ENCODE measurements around the gene NBAS.
"Not testable (repeated sequence)": the region's sequence is repeated elsewhere in the genome, so short reads cannot be mapped to it uniquely, and the experiment has no call there.

NBAS gene

GRCh38 chr2:15262792-15263191 lies 298.3 kb downstream of the NBAS start:
- DNase-seq (ENCODE audit: low read depth) = no peak

GRCh38 chr2:15260835-15261234 lies 300.3 kb downstream of the NBAS start:
- DNase-seq (ENCODE audit: low read depth) = no peak

- no peak for DNase-seq (ENCODE audit: low read depth)
Observed at GRCh38 chr2:15260196-15260595, 300.9 kb downstream of the NBAS start.

GRCh38 chr2:15259356-15259756 lies 301.8 kb downstream of the NBAS start:
- DNase-seq (ENCODE audit: low read depth) = no peak

- not testable (repeated sequence) for DNase-seq (ENCODE audit: low read depth)
Observed at GRCh38 chr2:15258385-15258784, 302.7 kb downstream of the NBAS start.

- DNase-seq (ENCODE audit: low read depth) = no peak
Observed at GRCh38 chr2:15253835-15254286, 307.3 kb downstream of the NBAS start.

- no peak for DNase-seq (ENCODE audit: low read depth)
Observed at GRCh38 chr2:15253247-15253646, 307.9 kb downstream of the NBAS start.

- DNase-seq (ENCODE audit: low read depth) = no peak
Observed at GRCh38 chr2:15251753-15252152, 309.4 kb downstream of the NBAS start.

- DNase-seq (ENCODE audit: low read depth) = not testable (repeated sequence)
Observed at GRCh38 chr2:15250946-15251345, 310.2 kb downstream of the NBAS start.

- DNase-seq (ENCODE audit: low read depth) = no peak
Observed at GRCh38 chr2:15246870-15247269, 314.3 kb downstream of the NBAS start.

GRCh38 chr2:15243762-15244161 lies 317.4 kb downstream of the NBAS start:
- no peak for DNase-seq (ENCODE audit: low read depth)

- DNase-seq (ENCODE audit: low read depth) = no peak
Observed at GRCh38 chr2:15242936-15243461, 318.1 kb downstream of the NBAS start.

GRCh38 chr2:15241929-15242328 lies 319.2 kb downstream of the NBAS start:
- no peak for DNase-seq (ENCODE audit: low read depth)

GRCh38 chr2:15241201-15241600 lies 319.9 kb downstream of the NBAS start:
- no peak for DNase-seq (ENCODE audit: low read depth)

- no peak for DNase-seq (ENCODE audit: low read depth)
Observed at GRCh38 chr2:15238028-15238427, 323.1 kb downstream of the NBAS start.

- no peak for DNase-seq (ENCODE audit: low read depth)
Observed at GRCh38 chr2:15230599-15231192, 330.4 kb downstream of the NBAS start.

GRCh38 chr2:15226661-15227060 lies 334.5 kb downstream of the NBAS start:
- no peak for DNase-seq (ENCODE audit: low read depth)

GRCh38 chr2:15225131-15225530 lies 336.0 kb downstream of the NBAS start:
- DNase-seq (ENCODE audit: low read depth) = no peak

- DNase-seq (ENCODE audit: low read depth) = no peak
Observed at GRCh38 chr2:15224641-15225040, 336.5 kb downstream of the NBAS start.

- DNase-seq (ENCODE audit: low read depth) = no peak
Observed at GRCh38 chr2:15223887-15224286, 337.2 kb downstream of the NBAS start.

GRCh38 chr2:15222856-15223255 lies 338.3 kb downstream of the NBAS start:
- DNase-seq (ENCODE audit: low read depth) = no peak

GRCh38 chr2:15220603-15221002 lies 340.5 kb downstream of the NBAS start:
- no peak for DNase-seq (ENCODE audit: low read depth)

GRCh38 chr2:15218423-15219086 lies 342.6 kb downstream of the NBAS start:
- DNase-seq (ENCODE audit: low read depth) = no peak

- no peak for DNase-seq (ENCODE audit: low read depth)
Observed at GRCh38 chr2:15212249-15212648, 348.9 kb downstream of the NBAS start.
